GM20000 (cell line): ENCODE data around the gene DCN.

Experiments used
- DNase-seq: peaks from one replicate; pipeline ENCODE4 v3.0.0; 2012; ENCODE audit warnings: low spot score
- TF ChIP-seq, protein P1 (sequence below): IDR thresholded peaks from 2 replicates; pipeline ENCODE4 v1.5.1; 2012; ENCODE audit warnings: mild to moderate bottlenecking, control low read depth; ENCODE audit errors: extremely low read depth, missing control alignments

The DCN gene

GRCh38 chr12:91204421-91204820, 21.8 kb upstream of the DCN start:
- DNase-seq, result no peak
- TF ChIP-seq, protein P1, sequence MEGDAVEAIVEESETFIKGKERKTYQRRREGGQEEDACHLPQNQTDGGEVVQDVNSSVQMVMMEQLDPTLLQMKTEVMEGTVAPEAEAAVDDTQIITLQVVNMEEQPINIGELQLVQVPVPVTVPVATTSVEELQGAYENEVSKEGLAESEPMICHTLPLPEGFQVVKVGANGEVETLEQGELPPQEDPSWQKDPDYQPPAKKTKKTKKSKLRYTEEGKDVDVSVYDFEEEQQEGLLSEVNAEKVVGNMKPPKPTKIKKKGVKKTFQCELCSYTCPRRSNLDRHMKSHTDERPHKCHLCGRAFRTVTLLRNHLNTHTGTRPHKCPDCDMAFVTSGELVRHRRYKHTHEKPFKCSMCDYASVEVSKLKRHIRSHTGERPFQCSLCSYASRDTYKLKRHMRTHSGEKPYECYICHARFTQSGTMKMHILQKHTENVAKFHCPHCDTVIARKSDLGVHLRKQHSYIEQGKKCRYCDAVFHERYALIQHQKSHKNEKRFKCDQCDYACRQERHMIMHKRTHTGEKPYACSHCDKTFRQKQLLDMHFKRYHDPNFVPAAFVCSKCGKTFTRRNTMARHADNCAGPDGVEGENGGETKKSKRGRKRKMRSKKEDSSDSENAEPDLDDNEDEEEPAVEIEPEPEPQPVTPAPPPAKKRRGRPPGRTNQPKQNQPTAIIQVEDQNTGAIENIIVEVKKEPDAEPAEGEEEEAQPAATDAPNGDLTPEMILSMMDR, result no peak

- no peak for DNase-seq
- TF ChIP-seq, protein P1, result no peak
Observed at GRCh38 chr12:91203610-91204009, 21.0 kb upstream of the DCN start.

- TF ChIP-seq, protein P1, result no peak
- DNase-seq, result no peak
Observed at GRCh38 chr12:91202390-91202789, 19.8 kb upstream of the DCN start.

DNA sequence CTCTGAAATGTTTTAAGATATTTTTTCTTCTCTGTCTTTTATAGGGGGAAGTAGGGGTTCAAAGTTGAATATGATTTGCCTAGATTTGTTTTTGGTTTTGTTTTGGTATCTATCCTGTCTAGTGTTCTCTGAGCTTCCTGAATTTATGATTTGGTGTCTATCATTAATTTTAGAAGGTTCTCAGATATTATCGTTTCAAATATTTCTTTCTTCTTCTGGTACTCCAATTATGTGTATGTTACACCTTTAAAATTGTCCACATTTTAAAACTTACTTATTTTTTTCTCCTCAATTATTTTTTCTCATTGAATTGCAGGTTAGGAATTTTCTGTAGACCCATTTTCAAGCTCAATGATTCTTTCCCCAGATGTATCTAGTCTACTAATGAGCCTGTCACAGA, 13.8 kb upstream of the DCN start:
- TF ChIP-seq, protein P1, result no peak
- no peak for DNase-seq

GRCh38 chr12:91194500-91194899, 11.9 kb upstream of the DCN start:
- DNase-seq, result no peak

GRCh38 chr12:91191513-91192111, 9.0 kb upstream of the DCN start:
- no peak for DNase-seq
- TF ChIP-seq, protein P1, result no peak

More at GRCh38 chr12:91194500-91194899, 11.9 kb upstream of the DCN start:
- TF ChIP-seq, protein P1, result no peak

DNA sequence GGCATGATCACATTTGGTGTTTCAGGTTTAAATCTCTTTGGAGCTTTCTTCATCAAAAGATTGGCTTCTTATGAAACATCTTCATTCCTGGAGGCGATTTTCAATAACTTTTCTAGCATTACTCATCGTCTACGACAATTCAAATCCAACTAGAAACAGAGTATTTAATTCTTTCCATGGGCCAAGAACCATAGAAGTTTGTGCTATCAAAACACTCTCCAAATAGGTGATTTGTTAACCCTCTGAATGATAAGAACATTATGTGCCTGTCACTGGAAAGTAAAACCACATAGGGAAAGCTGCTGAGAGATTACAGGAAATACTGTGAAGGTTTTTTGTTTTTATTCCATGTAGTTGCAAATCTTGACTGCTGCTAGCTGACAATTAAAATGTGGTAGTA, 6.9 kb upstream of the DCN start:
- TF ChIP-seq, protein P1, result no peak
- no peak for DNase-seq
